SJSA1 (cell line): ENCODE measurements around the gene PMVK. TPM values are rescaled to one million over a fixed set of nuclear protein-coding genes. Genes with fewer than 3 reads are reported as not detected.
A peak's percentile ranks its signal among the peaks of the same experiment; 100 is the strongest.

Experiments used
- DNase-seq, 2 experiments: peaks; one replicate each; pipeline ENCODE4 v3.0.0-alpha.2; 2015 to 2020; ENCODE audit warnings: low spot score in 2 of 2, low read depth in 1 of 2
- H3K27ac ChIP-seq: fragments of 250-450 bp; sonication (Bioruptor Pico); 2 replicates; pipeline ENCODE4 v1.5.1; 2020; ENCODE audit warnings: mild to moderate bottlenecking, moderate library complexity
- H3K27me3 ChIP-seq: fragments of 250-450 bp; sonication (Bioruptor Pico); replicated peaks from 2 replicates; pipeline ENCODE4 v1.5.1; 2020; ENCODE audit warnings: mild to moderate bottlenecking, moderate library complexity
- H3K36me3 ChIP-seq: fragments of 250-450 bp; sonication (Bioruptor Pico); 2 replicates; pipeline ENCODE4 v1.5.1; 2020; ENCODE audit warnings: mild to moderate bottlenecking
- H3K4me1 ChIP-seq: fragments of 250-450 bp; sonication (Bioruptor Pico); replicated peaks from 2 replicates; pipeline ENCODE4 v1.6.1; 2021; ENCODE audit warnings: mild to moderate bottlenecking
- H3K4me3 ChIP-seq: fragments of 250-450 bp; sonication (Bioruptor Pico); 2 replicates; pipeline ENCODE4 v1.5.1; 2020; ENCODE audit warnings: mild to moderate bottlenecking
- H3K9me3 ChIP-seq: fragments of 250-450 bp; sonication (Bioruptor Pico); replicated peaks from 2 replicates; pipeline ENCODE4 v1.5.1; 2020; ENCODE audit warnings: mild to moderate bottlenecking
- total RNA-seq: library from RNA; depleted of rRNA; stranded (reverse); fragments of >200 nt; shearing (Covaris generic); gene quantifications from 2 replicates; pipeline ENCODE4 v1.2.3, GENCODE V29; 2014

Gene PMVK
- total RNA-seq, 1 experiment from 2014 or later, result 4.7 TPM

- no peak overlapping the region for H3K4me3 ChIP-seq
- H3K9me3 ChIP-seq, result no peaks in the 10 kb centered on the region
- no peaks in the 10 kb centered on the region for H3K4me1 ChIP-seq
- no peaks in the 10 kb centered on the region for H3K27me3 ChIP-seq
- no peak for DNase-seq
- H3K36me3 ChIP-seq, result no peaks in the 10 kb centered on the region
- H3K27ac ChIP-seq, result no peak overlapping the region
Observed at GRCh38 chr1:154948079-154948478, 11.6 kb upstream of the PMVK start.

DNA sequence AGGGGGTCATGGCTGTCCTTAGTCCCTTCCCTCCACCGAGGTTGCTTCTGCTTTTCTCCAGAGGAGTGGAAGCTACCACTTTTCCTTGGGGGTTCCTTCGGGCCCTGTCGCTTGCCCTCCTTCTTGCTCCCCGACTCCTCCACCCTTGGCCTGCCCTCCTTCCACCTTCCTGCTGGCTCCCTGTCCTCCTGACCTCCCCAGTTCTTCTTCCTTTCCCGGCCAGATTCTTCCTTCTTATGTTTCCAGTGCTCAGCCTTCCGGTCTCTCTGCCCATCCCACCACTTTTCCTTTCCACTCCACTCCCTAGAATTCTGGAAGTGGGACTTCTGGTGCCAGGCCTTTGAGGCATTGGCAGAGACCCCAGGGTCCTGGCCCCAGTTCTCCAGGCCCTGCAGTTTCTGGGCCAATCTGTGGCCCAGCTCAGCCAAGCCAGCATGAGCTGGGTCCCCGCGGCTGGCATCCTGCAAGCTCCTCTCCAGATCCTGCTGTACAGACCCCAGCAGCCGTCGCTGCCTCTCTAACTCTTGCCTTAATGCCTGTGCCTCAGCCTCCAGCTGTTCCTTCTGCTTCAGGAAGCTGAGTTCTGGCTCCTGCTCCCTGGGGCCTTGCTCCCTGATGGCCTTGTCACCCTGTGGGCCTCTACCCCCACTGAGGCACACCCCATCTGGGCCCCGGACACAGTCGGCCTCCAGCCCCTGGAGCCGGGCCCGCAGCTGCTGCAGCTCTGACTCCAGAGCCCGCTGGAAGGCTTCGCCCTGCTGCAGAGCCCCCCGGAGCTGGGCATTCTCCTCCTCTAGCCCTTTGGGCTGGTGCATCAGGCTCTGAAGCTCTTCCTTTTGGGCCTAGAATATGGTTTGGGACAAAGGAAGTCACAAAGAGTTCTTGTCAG is 9.7 kb upstream of the PMVK start:
- Histone ChIP-seq H3K27ac (no peak overlapping the region), H3K4me1 (no peaks in the 10 kb centered on the region), H3K4me3 (no peak overlapping the region), H3K36me3 (no peaks in the 10 kb centered on the region), H3K9me3 (no peaks in the 10 kb centered on the region), H3K27me3 (no peaks in the 10 kb centered on the region)
- DNase-seq, result no peak

GRCh38 chr1:154945160-154945961 is 8.8 kb upstream of the PMVK start:
- Histone ChIP-seq H3K4me3 (no peak overlapping the region), H3K4me1 (no peaks in the 10 kb centered on the region), H3K36me3 (no peaks in the 10 kb centered on the region), H3K27me3 (no peaks in the 10 kb centered on the region), H3K9me3 (no peaks in the 10 kb centered on the region), H3K27ac (no peak overlapping the region)
- no peak for DNase-seq

DNA sequence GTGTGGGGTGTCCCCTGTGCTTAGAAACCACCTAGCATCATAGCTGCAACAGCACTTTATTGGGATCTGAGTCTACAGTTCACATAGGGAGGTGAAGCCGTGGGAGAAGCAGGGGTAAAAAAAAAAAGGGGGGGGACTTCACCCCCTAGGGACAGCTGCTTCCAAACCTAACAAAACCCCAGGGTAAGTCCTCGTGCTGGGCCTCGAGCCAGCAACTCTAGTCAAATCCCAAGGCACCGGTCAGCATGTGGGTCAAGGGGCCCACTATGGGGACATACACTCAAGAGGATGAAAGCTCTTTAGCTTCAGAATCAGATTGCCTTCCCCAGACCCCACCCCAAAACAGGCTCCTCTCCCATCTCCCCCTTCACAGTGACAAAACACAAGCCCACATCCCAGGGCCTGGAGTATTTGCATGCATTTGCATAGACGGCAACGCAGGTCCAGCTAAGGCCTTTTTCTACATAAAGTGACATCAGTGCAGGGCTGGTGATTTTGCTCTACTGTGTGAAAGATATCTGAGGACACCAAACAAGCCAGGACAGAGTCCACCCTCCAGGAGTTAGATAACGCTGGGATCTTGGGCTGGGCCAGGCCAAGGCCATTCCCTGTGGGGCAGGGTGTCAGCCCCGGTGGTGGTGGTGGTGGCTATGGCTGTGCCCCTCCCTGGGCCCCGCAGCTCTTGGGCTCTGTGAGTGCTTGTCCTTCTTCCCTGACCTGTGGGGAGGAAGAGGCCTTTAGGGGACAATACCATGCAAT is 8.1 kb upstream of the PMVK start:
- H3K4me3 ChIP-seq, result no peak overlapping the region
- no peaks in the 10 kb centered on the region for H3K27me3 ChIP-seq
- no peaks in the 10 kb centered on the region for H3K36me3 ChIP-seq
- DNase-seq, result no peak
- no peak overlapping the region for H3K27ac ChIP-seq
- H3K9me3 ChIP-seq, result no peaks in the 10 kb centered on the region
- H3K4me1 ChIP-seq, result no peaks in the 10 kb centered on the region

GRCh38 chr1:154943649-154944400 is 7.3 kb upstream of the PMVK start:
- peak in 1 of 2 experiments; percentile 34 for DNase-seq
- H3K27ac ChIP-seq, result no peak overlapping the region
- H3K4me3 ChIP-seq, result no peak overlapping the region
- H3K9me3 ChIP-seq, result no peaks in the 10 kb centered on the region
- no peaks in the 10 kb centered on the region for H3K4me1 ChIP-seq
- no peaks in the 10 kb centered on the region for H3K27me3 ChIP-seq
- H3K36me3 ChIP-seq, result no peaks in the 10 kb centered on the region

GRCh38 chr1:154941333-154942013 is 5.0 kb upstream of the PMVK start:
- H3K9me3 ChIP-seq, result no peaks in the 10 kb centered on the region
- H3K27ac ChIP-seq, result no peak overlapping the region
- no peaks in the 10 kb centered on the region for H3K36me3 ChIP-seq
- H3K27me3 ChIP-seq, result no peaks in the 10 kb centered on the region
- no peak overlapping the region for H3K4me3 ChIP-seq
- DNase-seq, result no peak
- peaks cover 2% of the 10 kb centered on the region for H3K4me1 ChIP-seq

GRCh38 chr1:154940651-154941194 is 4.2 kb upstream of the PMVK start:
- peaks cover 8% of the 10 kb centered on the region for H3K4me1 ChIP-seq
- no peaks in the 10 kb centered on the region for H3K9me3 ChIP-seq
- no peaks in the 10 kb centered on the region for H3K27me3 ChIP-seq
- H3K4me3 ChIP-seq, result no peak overlapping the region
- no peak for DNase-seq
- H3K27ac ChIP-seq, result no peak overlapping the region
- H3K36me3 ChIP-seq, result no peaks in the 10 kb centered on the region

- no peaks in the 10 kb centered on the region for H3K36me3 ChIP-seq
- no peak overlapping the region for H3K27ac ChIP-seq
- no peak for DNase-seq
- H3K9me3 ChIP-seq, result no peaks in the 10 kb centered on the region
- no peaks in the 10 kb centered on the region for H3K27me3 ChIP-seq
- no peak overlapping the region for H3K4me3 ChIP-seq
- peaks cover 8% of the 10 kb centered on the region for H3K4me1 ChIP-seq
Observed at GRCh38 chr1:154940213-154940560, 3.7 kb upstream of the PMVK start.

DNA sequence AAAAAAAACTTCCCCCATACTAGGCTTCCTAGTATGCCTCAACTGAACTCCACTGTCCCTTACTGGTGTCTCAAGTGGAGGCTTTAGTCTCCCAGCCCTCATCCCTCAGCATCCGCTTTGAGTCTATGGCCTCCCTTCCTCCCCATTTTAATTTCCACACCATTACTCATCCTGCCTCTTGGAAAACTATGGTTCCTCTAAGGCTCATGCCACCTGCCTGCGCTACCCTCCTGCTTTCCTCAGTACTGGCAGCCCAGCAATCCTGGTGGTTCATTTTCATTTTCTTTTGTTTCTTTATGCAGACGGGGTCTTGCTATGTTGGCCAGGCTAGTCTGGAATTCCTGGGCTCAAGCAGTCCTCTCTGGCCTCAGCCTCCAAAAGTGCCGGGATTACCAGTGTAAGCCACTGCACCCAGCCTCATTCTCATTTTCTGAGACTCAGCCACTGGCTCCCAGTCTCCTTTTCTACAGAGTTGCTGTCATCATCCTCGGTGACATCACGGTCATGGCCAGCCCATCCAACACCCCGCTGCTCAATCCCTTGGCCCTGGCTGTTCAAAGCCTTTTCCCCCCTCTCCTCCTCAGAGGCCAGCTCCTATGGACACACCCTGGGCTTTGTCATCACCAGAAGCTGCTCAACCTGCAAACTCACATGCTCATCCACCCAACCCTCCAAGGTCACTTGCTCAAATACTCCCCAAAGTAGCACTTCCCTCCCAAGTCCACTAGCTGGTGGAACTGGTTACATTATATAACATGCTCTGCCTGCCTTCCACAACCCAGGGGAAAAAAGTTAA is 2.3 kb upstream of the PMVK start:
- Histone ChIP-seq H3K36me3 (no peaks in the 10 kb centered on the region), H3K27me3 (no peaks in the 10 kb centered on the region), H3K9me3 (no peaks in the 10 kb centered on the region), H3K27ac (no peak overlapping the region), H3K4me1 (peaks cover 8% of the 10 kb centered on the region), H3K4me3 (no peak overlapping the region)
- DNase-seq, result no peak

DNA sequence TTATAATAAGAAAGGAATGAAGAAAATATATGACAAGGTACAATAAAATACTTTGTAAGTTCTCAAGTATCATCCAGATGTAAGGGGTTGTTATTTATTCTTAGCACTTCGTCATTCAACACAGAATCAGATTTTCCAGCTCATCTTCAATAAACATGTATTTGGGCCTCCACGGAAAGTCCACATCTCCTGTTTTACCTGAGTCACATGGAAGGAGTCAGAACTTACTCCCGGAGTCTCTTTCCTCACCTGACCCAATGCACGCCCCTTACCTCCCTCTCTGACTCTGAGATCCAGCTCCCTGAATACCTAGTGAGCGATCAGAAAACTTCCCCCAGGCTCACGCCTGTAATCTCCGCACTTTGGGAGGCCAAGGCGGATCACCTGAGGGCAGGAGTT is 1.5 kb upstream of the PMVK start:
- no peak for DNase-seq
- Histone ChIP-seq H3K9me3 (no peaks in the 10 kb centered on the region), H3K27ac (no peak overlapping the region; the same call in 1 of the 2 replicates), H3K4me1 (peaks cover 8% of the 10 kb centered on the region), H3K36me3 (no peaks in the 10 kb centered on the region), H3K27me3 (no peaks in the 10 kb centered on the region), H3K4me3 (no peak overlapping the region)

GRCh38 chr1:154937085-154937987 is 817 bp upstream of the PMVK start:
- Histone ChIP-seq H3K4me1 (peaks cover 8% of the 10 kb centered on the region), H3K9me3 (no peaks in the 10 kb centered on the region), H3K36me3 (no peaks in the 10 kb centered on the region), H3K4me3 (peak overlapping the region; percentile 57), H3K27ac (peak overlapping the region; percentile 98), H3K27me3 (no peaks in the 10 kb centered on the region)
- peak; percentile 88 to 98 for DNase-seq
